ENCODE data around the gene PADI2.

GRCh38 chr1:17161926-17162800, 42.9 kb upstream of the PADI2 start:
- TF ChIP-seq CTCF (IDR thresholded peaks at IDR 0.05) (no peak), POLR2AphosphoS5 (IDR thresholded peaks at IDR 0.05) (no peak), POLR2A (IDR thresholded peaks at IDR 0.05) (no peak)

Data from stomach (tissue), 4 donors.